D721Med (cell line): ENCODE data around the gene SEC14L5.

Source experiments
- DNase-seq: peaks from one replicate; pipeline ENCODE4 v3.0.0; 2011; ENCODE audit warnings: low spot score; ENCODE audit not compliant: insufficient read length
- FAIRE-seq: peaks from 2 replicates; lab custom pipeline; 2011; peaks lifted over from hg19 to GRCh38; lab: Jason Lieb, UNC
- CTCF ChIP-seq: IDR thresholded peaks from 2 replicates; pipeline ENCODE4 v1.5.1; 2012; ENCODE audit warnings: mild to moderate bottlenecking, control low read depth; ENCODE audit not compliant: insufficient read depth; ENCODE audit errors: missing control alignments

Gene SEC14L5

DNA sequence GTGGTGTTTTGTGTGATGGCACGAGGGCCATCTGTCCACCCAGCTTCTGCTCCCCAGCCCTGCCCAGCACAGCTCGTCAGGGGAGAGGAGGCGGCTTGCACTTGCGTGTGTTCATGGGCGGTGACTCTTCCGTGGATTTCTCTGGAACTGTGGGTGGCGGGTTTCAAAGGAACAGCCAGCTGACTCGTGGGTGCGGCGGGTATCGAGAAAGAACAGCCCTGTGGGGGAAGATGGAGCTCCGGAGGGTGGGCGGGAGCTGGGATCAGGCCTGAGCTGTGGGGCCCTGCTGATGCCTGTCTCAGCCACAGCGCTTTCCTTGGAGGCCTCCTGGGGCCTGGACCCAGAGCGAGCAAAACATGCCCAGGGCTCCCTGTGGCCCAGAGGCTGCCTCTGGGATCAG, 62.4 kb downstream of the SEC14L5 start:
- DNase-seq (no peak), FAIRE-seq (no peak)
- TF ChIP-seq CTCF = no peak

GRCh38 chr16:5022521-5022920, 64.4 kb downstream of the SEC14L5 start:
- no peak for DNase-seq
- FAIRE-seq = no peak
- no peak for TF ChIP-seq CTCF

GRCh38 chr16:5024632-5025031, 66.5 kb downstream of the SEC14L5 start:
- FAIRE-seq (no peak), DNase-seq (peak; percentile 48)
- peak; percentile 10 for TF ChIP-seq CTCF

DNA sequence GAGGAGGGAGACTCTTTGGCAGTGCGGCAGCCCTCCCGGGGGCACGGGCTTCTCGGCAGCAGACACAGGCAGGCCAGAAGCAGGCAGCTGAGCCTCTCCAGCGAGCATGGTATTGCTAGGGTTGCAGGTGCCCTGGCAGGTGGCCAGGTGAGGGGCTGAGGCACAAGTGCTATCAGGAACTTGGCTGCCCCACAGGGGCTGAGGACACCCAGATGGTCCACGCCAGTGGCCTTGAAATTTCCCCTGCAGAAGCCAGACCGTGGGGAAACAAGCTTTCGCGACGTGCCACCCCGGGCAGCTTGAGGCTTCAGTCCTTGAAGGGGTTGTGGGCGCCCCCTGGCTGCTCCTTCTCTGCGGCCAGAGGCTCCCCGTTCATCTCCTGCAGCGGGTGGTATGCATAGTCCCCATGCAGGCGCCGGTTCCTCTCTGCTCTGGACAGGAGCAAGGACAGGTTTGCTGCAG, 67.1 kb downstream of the SEC14L5 start:
- DNase-seq (peak; percentile 52), FAIRE-seq (no peak)
- TF ChIP-seq CTCF = peak; percentile 50

- TF ChIP-seq CTCF = no peak
- DNase-seq (peak; percentile 1), FAIRE-seq (no peak)
Observed at GRCh38 chr16:5026664-5027063, 68.5 kb downstream of the SEC14L5 start.

- no peak for TF ChIP-seq CTCF
- no peak for FAIRE-seq
- peak; percentile 8 for DNase-seq
Observed at GRCh38 chr16:5027086-5027485, 69.0 kb downstream of the SEC14L5 start.

DNA sequence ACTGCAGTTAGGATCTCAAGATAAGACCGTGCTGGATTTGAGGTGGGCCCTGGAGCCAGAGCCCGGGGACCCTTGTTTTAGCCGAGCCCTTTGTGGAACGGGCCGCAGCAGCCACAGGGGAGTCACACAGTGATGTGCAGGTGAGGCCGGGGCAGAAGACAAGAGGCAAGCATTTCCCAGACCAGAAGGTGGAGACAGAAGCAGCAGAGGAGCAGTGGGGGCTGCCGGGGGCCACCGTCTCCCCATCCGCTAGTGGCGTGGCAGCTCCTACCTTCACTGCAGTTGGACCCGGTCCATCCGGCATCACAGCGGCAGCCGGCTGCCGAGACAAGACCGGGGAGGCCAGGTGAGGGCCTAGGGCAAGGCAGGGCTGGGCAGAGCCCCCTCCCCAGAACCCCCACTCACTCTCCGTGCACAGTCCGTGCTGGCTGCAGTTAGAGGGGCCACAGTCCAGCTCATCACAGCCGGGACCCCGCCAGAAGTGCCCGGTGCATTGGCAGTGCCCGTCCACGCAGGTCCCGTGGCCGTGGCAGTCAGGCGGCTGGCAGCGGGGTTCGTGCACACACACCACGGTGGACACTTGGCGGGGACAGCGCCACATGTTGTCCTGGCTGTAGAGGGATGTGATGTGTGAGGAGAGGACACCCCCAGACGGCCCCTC, 69.6 kb downstream of the SEC14L5 start:
- TF ChIP-seq CTCF = no peak
- DNase-seq (no peak), FAIRE-seq (no peak)
